ENCODE results near the gene NECTIN1. TPM values are rescaled to one million over a fixed set of nuclear protein-coding genes. Genes with fewer than 3 reads are reported as not detected.

NECTIN1 gene
- total RNA-seq, 1 donor from 2014 or later, result 19.5 TPM

GRCh38 chr11:119624629-119625028 is 104.4 kb downstream of the NECTIN1 start:
- H3K27ac Mint-ChIP-seq, result no peak overlapping the region
- peaks cover 13% of the 10 kb centered on the region for H3K27me3 Mint-ChIP-seq (ENCODE audit: insufficient read depth, low read depth)
- no peak overlapping the region for H3K4me3 Mint-ChIP-seq
- Histone ChIP-seq H3K9me3 (ENCODE audit: low read depth) (no peaks in the 10 kb centered on the region), H3F3A (ENCODE audit: low read depth) (peaks cover 8% of the 10 kb centered on the region), H3K9ac (no peak overlapping the region), H2AFZ (replicated peaks) (no peak overlapping the region), H3K4me3 (no peak overlapping the region), H4K20me1 (ENCODE audit: low read depth) (no peaks in the 10 kb centered on the region), H3K4me2 (no peak overlapping the region), H3K79me2 (ENCODE audit: low read depth) (no peaks in the 10 kb centered on the region), H3K4me1 (peaks cover 36% of the 10 kb centered on the region), H3K27me3 (no peaks in the 10 kb centered on the region), H3K36me3 (no peaks in the 10 kb centered on the region), H3K27ac (no peak overlapping the region)
- no peaks in the 10 kb centered on the region for H3K36me3 Mint-ChIP-seq
- no peak for DNase-seq (ENCODE audit: low spot score)
- peaks cover 62% of the 10 kb centered on the region for H3K4me1 Mint-ChIP-seq
- TF ChIP-seq EZH2 (IDR thresholded peaks at IDR 0.05) (no peak), CTCF (IDR thresholded peaks at IDR 0.05) (no peak), EZH2phosphoT487 (IDR thresholded peaks at IDR 0.05) (no peak)
- H3K9me3 Mint-ChIP-seq, result no peaks in the 10 kb centered on the region

GRCh38 chr11:119624102-119624615 is 104.8 kb downstream of the NECTIN1 start:
- H3K36me3 ChIP-seq, result no peaks in the 10 kb centered on the region
- H3K27ac ChIP-seq, result no peak overlapping the region
- H4K20me1 ChIP-seq (ENCODE audit: low read depth), result no peaks in the 10 kb centered on the region
- peaks cover 35% of the 10 kb centered on the region for H3K4me1 ChIP-seq
- no peaks in the 10 kb centered on the region for H3K9me3 Mint-ChIP-seq
- no peak overlapping the region for H2AFZ ChIP-seq (replicated peaks)
- H3K9me3 ChIP-seq (ENCODE audit: low read depth), result no peaks in the 10 kb centered on the region
- no peak overlapping the region for H3K4me3 ChIP-seq
- no peak overlapping the region for H3K4me2 ChIP-seq
- peaks cover 61% of the 10 kb centered on the region for H3K4me1 Mint-ChIP-seq
- peaks cover 8% of the 10 kb centered on the region for H3F3A ChIP-seq (ENCODE audit: low read depth)
- H3K4me3 Mint-ChIP-seq, result no peak overlapping the region
- H3K27me3 Mint-ChIP-seq (ENCODE audit: insufficient read depth, low read depth), result peaks cover 13% of the 10 kb centered on the region
- H3K27me3 ChIP-seq, result no peaks in the 10 kb centered on the region
- TF ChIP-seq CTCF (IDR thresholded peaks at IDR 0.05) (peak; percentile 71), EZH2phosphoT487 (IDR thresholded peaks at IDR 0.05) (no peak)
- H3K36me3 Mint-ChIP-seq, result no peaks in the 10 kb centered on the region
- no peak overlapping the region for H3K27ac Mint-ChIP-seq
- peak; percentile 54 for DNase-seq (ENCODE audit: low spot score)
- no peaks in the 10 kb centered on the region for H3K79me2 ChIP-seq (ENCODE audit: low read depth)
- H3K9ac ChIP-seq, result no peak overlapping the region

GRCh38 chr11:119623682-119624081 is 105.3 kb downstream of the NECTIN1 start:
- no peaks in the 10 kb centered on the region for H3K36me3 ChIP-seq
- Mint-ChIP-seq H3K4me1 (peaks cover 60% of the 10 kb centered on the region), H3K27ac (peak overlapping the region; percentile 33), H3K36me3 (no peaks in the 10 kb centered on the region), H3K27me3 (ENCODE audit: insufficient read depth, low read depth) (peaks cover 11% of the 10 kb centered on the region), H3K9me3 (no peaks in the 10 kb centered on the region), H3K4me3 (no peak overlapping the region)
- no peak overlapping the region for H3K27ac ChIP-seq
- peaks cover 35% of the 10 kb centered on the region for H3K4me1 ChIP-seq
- no peaks in the 10 kb centered on the region for H3K9me3 ChIP-seq (ENCODE audit: low read depth)
- H4K20me1 ChIP-seq (ENCODE audit: low read depth), result no peaks in the 10 kb centered on the region
- TF ChIP-seq CTCF (IDR thresholded peaks at IDR 0.05) (no peak), EZH2 (IDR thresholded peaks at IDR 0.05) (no peak), EZH2phosphoT487 (IDR thresholded peaks at IDR 0.05) (no peak)
- no peaks in the 10 kb centered on the region for H3K79me2 ChIP-seq (ENCODE audit: low read depth)
- no peak overlapping the region for H3K4me3 ChIP-seq
- H3K27me3 ChIP-seq, result no peaks in the 10 kb centered on the region
- no peak for DNase-seq (ENCODE audit: low spot score)
- no peak overlapping the region for H3K9ac ChIP-seq
- peaks cover 8% of the 10 kb centered on the region for H3F3A ChIP-seq (ENCODE audit: low read depth)
- H2AFZ ChIP-seq (replicated peaks), result no peak overlapping the region
- no peak overlapping the region for H3K4me2 ChIP-seq

Measured in neural progenitor cell (in vitro differentiated cells).